ENCODE measurements around the gene SMYD3. TPM values are rescaled to one million over a fixed set of nuclear protein-coding genes. Genes with fewer than 3 reads are reported as not detected.

The SMYD3 gene
- total RNA-seq, 1 donor from 2014 or later = 29.3 TPM

DNA sequence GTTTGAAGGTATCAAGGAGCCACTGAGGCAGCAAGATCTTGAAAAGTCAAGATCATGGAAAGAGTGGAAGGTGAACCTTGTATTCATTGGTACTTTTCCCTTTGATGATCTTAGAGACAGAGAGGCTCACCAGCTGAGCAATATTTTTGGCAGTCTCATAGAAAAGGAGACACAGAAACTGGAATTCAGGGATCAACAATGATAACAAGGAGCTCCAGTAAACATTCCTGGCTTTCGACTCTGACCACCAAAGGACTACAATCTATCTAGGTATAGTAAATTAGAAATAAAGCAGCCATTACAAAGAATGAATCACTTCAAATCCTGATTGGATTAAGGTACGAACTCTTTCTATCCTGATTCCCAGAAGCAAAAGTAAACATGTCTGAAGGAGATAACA is 736.9 kb downstream of the SMYD3 start:
- DNase-seq (ENCODE audit: low spot score) = no peak

GRCh38 chr1:245768596-245768995 is 738.5 kb downstream of the SMYD3 start:
- TF ChIP-seq CTCF (IDR thresholded peaks at IDR 0.05) = no peak
- Mint-ChIP-seq H3K4me1 (ENCODE audit: low read depth) (peaks cover 69% of the 10 kb centered on the region), H3K27me3 (ENCODE audit: low read depth) (no peaks in the 10 kb centered on the region), H3K4me3 (ENCODE audit: unreplicated experiment) (no peak overlapping the region), H3K9me3 (ENCODE audit: low read depth) (no peaks in the 10 kb centered on the region), H3K27ac (ENCODE audit: unreplicated experiment) (no peak overlapping the region), H3K36me3 (ENCODE audit: low read depth) (peaks cover 9% of the 10 kb centered on the region)
- DNase-seq (ENCODE audit: low spot score) = no peak

More for the DNA sequence above, 736.9 kb downstream of the SMYD3 start:
- Mint-ChIP-seq H3K9me3 (ENCODE audit: low read depth) (no peaks in the 10 kb centered on the region), H3K4me3 (ENCODE audit: unreplicated experiment) (no peak overlapping the region), H3K27ac (ENCODE audit: unreplicated experiment) (no peak overlapping the region), H3K27me3 (ENCODE audit: low read depth) (no peaks in the 10 kb centered on the region), H3K4me1 (ENCODE audit: low read depth) (peaks cover 56% of the 10 kb centered on the region), H3K36me3 (ENCODE audit: low read depth) (peaks cover 9% of the 10 kb centered on the region)
- TF ChIP-seq CTCF (IDR thresholded peaks at IDR 0.05) = no peak

- TF ChIP-seq CTCF (IDR thresholded peaks at IDR 0.05) = no peak
- Mint-ChIP-seq H3K4me1 (ENCODE audit: low read depth) (peaks cover 53% of the 10 kb centered on the region), H3K4me3 (ENCODE audit: unreplicated experiment) (no peak overlapping the region), H3K36me3 (ENCODE audit: low read depth) (peaks cover 11% of the 10 kb centered on the region), H3K27ac (ENCODE audit: unreplicated experiment) (peak overlapping the region; percentile 87), H3K27me3 (ENCODE audit: low read depth) (no peaks in the 10 kb centered on the region), H3K9me3 (ENCODE audit: low read depth) (no peaks in the 10 kb centered on the region)
- no peak for DNase-seq (ENCODE audit: low spot score)
Measured at GRCh38 chr1:245765230-245766000, 741.7 kb downstream of the SMYD3 start.

DNA sequence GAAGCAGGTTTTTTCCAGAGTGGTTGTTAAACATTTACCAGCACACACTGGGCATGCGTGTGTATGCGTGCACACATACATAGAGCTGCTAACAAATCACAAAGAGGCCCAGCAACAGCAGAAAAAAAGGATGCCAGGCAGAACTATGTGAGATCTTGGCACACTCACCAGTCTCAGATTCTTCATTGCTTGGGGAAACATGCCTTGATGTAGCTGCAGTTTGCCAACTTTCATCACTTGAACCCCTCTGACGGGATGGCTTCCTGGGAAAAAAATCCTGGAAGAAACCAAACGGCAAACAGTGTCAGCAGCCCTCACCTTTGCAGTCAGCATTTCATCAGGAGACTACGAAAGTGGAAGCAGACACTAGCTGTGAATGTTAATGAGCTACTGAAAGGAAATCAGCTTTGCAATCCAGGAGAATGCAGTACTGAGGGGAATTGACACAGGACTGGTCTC is 743.2 kb downstream of the SMYD3 start:
- DNase-seq (ENCODE audit: low spot score) = no peak
- Mint-ChIP-seq H3K27me3 (ENCODE audit: low read depth) (no peaks in the 10 kb centered on the region), H3K27ac (ENCODE audit: unreplicated experiment) (peak overlapping the region; percentile 83), H3K4me1 (ENCODE audit: low read depth) (peaks cover 44% of the 10 kb centered on the region), H3K4me3 (ENCODE audit: unreplicated experiment) (no peak overlapping the region), H3K9me3 (ENCODE audit: low read depth) (no peaks in the 10 kb centered on the region), H3K36me3 (ENCODE audit: low read depth) (peaks cover 5% of the 10 kb centered on the region)
- TF ChIP-seq CTCF (IDR thresholded peaks at IDR 0.05) = no peak

DNA sequence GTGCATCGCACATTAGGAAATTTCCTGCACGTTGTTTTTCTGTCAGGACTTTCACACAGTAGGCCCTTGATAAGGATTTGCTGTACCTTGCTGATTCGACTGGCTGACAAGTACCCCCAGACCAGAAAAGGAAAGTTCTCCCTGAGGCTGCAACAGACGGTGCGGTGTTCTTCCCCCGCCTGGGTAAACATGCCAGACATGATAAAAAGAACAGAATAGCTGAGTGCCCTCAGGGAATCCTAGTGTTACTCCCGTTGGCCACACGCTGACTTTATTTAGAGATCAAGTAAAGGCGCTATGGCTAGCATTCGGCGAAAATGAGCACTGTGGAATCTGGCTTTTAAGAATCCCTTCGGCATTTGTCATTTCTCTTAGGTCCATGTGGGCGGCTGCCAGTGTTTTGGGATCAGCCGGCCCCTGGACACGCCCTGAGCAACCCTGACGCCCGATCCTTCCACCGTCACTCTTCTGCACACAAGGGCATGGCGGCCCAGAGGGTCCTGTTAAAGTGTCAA is 744.6 kb downstream of the SMYD3 start:
- Mint-ChIP-seq H3K4me1 (ENCODE audit: low read depth) (peaks cover 41% of the 10 kb centered on the region), H3K4me3 (ENCODE audit: unreplicated experiment) (no peak overlapping the region), H3K9me3 (ENCODE audit: low read depth) (peaks cover 5% of the 10 kb centered on the region), H3K27me3 (ENCODE audit: low read depth) (no peaks in the 10 kb centered on the region), H3K27ac (ENCODE audit: unreplicated experiment) (no peak overlapping the region), H3K36me3 (ENCODE audit: low read depth) (peaks cover 7% of the 10 kb centered on the region)
- no peak for TF ChIP-seq CTCF (IDR thresholded peaks at IDR 0.05)
- DNase-seq (ENCODE audit: low spot score) = no peak
